Esophagus muscularis mucosa (tissue), 4 donors: ENCODE data around the gene TNN. TPM values are rescaled to one million over a fixed set of nuclear protein-coding genes. Genes with fewer than 3 reads are reported as not detected.

ENCODE experiments used
- DNase-seq: peaks from one replicate; pipeline ENCODE4 v3.0.0-alpha.2; 2017; ENCODE audit errors: extremely low spot score
- H3K27ac ChIP-seq, 4 donors: fragments of 200-600 bp; sonication (generic); replicated peaks in 1 of 4; 1 replicate in 3 of 4; 2 replicates in 1 of 4; pipeline ENCODE4 v1.5.1; 2016 to 2019; ENCODE audit warnings: mild to moderate bottlenecking in 1 of 4
- H3K27me3 ChIP-seq, 4 donors: fragments of 200-600 bp; sonication (generic); one replicate each; pipeline versions ENCODE4 v1.5.1 to v1.6.0; 2016 to 2019
- H3K36me3 ChIP-seq, 4 donors: fragments of 200-600 bp; sonication (generic); one replicate each; pipeline ENCODE4 v1.5.1; 2016 to 2019
- H3K4me1 ChIP-seq, 4 donors: fragments of 200-600 bp; sonication (generic); one replicate each; pipeline ENCODE4 v1.5.1; 2016 to 2019
- H3K4me3 ChIP-seq, 4 donors: fragments of 200-600 bp; sonication (generic); 1 replicate in 2 of 4; 2 replicates in 2 of 4; pipeline ENCODE4 v1.5.1; 2016 to 2019; ENCODE audit warnings: mild to moderate bottlenecking in 4 of 4, moderate library complexity in 1 of 4
- H3K9me3 ChIP-seq, 4 donors: fragments of 200-600 bp; sonication (generic); 1 replicate in 3 of 4; 2 replicates in 1 of 4; pipeline ENCODE4 v1.5.1; 2016 to 2019
- EP300 ChIP-seq: sonication (generic); formaldehyde crosslinking; IDR thresholded peaks from one replicate; pipeline ENCODE4 v1.6.1; 2017; ENCODE audit warnings: antibody characterized with exemption
- POLR2A ChIP-seq: fragments of 450-650 bp; IDR thresholded peaks from one replicate; pipeline ENCODE4 v1.6.1; 2017; ENCODE audit warnings: antibody characterized with exemption, moderate library complexity, mild to moderate bottlenecking, low read depth
- POLR2AphosphoS5 ChIP-seq, 2 donors: sonication (generic); formaldehyde crosslinking; IDR thresholded peaks; one replicate each; pipeline ENCODE4 v1.6.1; 2017; ENCODE audit warnings: antibody characterized with exemption in 2 of 2
- WGBS: methylation state at CpG from one replicate; pipeline ENCODE4 v1.1.5; 2018; 5-methylcytosine and 5-hydroxymethylcytosine counted together
- intact Hi-C: fragments of 100-400 bp; cut with DNase I; formaldehyde crosslinking; loops from one replicate; pipeline ENCODE4 v1.15.1; 2023
- total RNA-seq, 4 donors: library from RNA; depleted of rRNA; stranded (reverse); fragments of >200 nt; gene quantifications; one replicate each; pipeline versions ENCODE4 v1.1.0 to v1.2.1, GENCODE V29; 2016
- TF ChIP-seq, protein P1 (sequence below), 3 experiments: fragments of 200-600 bp in 2 of 3; fragments of 450-650 bp in 1 of 3; sonication (generic) in 2 of 3; IDR thresholded peaks; one replicate each; pipeline ENCODE4 v1.5.1; 2017 to 2019; ENCODE audit warnings: antibody characterized with exemption in 3 of 3, mild to moderate bottlenecking in 2 of 3, moderate library complexity in 1 of 3

Gene TNN
- total RNA-seq, 4 donors from 2014 or later: under 0.01 to 0.45 (median 0.20) TPM

DNA sequence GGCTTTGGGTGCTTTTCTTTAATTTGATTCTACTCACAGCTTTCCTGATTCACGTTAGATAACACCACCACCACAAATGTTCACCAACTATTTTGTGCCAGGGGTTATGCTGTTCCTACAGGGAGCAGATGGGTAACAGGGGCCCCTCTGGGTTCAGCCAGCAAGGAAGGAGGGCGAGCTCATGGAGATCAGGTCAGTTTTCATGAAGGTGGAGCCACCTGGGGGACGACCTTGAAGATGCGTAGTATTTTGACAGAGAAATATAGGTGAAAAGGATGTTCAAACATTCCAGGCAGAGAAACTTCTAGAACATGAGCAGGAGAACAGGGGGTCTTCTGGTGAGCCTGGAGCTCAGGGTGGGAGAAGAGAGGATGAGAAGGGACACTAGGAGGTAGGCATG lies 96.1 kb downstream of the TNN start:
- WGBS: 71% methylated on average over 4 of the region's 4 CpGs
- TF ChIP-seq EP300: no peak
- TF ChIP-seq, protein P1, sequence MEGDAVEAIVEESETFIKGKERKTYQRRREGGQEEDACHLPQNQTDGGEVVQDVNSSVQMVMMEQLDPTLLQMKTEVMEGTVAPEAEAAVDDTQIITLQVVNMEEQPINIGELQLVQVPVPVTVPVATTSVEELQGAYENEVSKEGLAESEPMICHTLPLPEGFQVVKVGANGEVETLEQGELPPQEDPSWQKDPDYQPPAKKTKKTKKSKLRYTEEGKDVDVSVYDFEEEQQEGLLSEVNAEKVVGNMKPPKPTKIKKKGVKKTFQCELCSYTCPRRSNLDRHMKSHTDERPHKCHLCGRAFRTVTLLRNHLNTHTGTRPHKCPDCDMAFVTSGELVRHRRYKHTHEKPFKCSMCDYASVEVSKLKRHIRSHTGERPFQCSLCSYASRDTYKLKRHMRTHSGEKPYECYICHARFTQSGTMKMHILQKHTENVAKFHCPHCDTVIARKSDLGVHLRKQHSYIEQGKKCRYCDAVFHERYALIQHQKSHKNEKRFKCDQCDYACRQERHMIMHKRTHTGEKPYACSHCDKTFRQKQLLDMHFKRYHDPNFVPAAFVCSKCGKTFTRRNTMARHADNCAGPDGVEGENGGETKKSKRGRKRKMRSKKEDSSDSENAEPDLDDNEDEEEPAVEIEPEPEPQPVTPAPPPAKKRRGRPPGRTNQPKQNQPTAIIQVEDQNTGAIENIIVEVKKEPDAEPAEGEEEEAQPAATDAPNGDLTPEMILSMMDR (IDR thresholded peaks at IDR 0.05): no peak
- no peak for TF ChIP-seq POLR2A
- TF ChIP-seq POLR2AphosphoS5 (IDR thresholded peaks at IDR 0.05): no peak
- H3K36me3 ChIP-seq: peaks cover 21 to 92% (median 62%) of the 10 kb centered on the region in 4 donors
- H3K27ac ChIP-seq: no peak overlapping the region
- H3K9me3 ChIP-seq: no peaks in the 10 kb centered on the region
- no peak for DNase-seq
- H3K4me3 ChIP-seq: no peak overlapping the region
- no peaks in the 10 kb centered on the region for H3K27me3 ChIP-seq
- no peaks in the 10 kb centered on the region for H3K4me1 ChIP-seq
- intact Hi-C loops: no loop called here

DNA sequence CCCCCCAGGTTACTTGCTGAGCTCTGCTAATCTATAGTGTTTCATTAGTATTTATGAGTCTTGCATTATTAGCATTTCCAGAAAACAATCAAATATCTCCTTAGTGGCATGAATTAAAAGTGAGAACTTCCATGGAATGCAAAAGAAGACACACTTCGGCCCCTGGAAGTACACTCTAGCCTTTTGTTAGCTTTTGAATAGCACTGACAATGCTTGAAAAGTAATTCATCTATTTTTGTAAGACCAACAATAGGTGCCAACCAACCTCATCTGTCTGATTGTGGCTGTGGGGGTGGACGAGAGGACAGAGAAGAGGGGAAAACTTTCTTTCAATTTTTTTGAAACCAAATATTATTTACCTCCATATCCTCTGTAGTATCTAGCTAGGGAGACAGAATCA lies 97.1 kb downstream of the TNN start:
- Histone ChIP-seq H3K27ac (no peak overlapping the region), H3K36me3 (peaks cover 21 to 86% (median 55%) of the 10 kb centered on the region in 4 donors), H3K9me3 (no peaks in the 10 kb centered on the region), H3K4me3 (no peak overlapping the region), H3K27me3 (no peaks in the 10 kb centered on the region), H3K4me1 (peaks cover 0 to 7% (median under 1%) of the 10 kb centered on the region in 4 donors)
- no peak for TF ChIP-seq POLR2AphosphoS5 (IDR thresholded peaks at IDR 0.05)
- TF ChIP-seq, protein P1 (IDR thresholded peaks at IDR 0.05): no peak
- TF ChIP-seq EP300: no peak
- no peak for TF ChIP-seq POLR2A
- DNase-seq: no peak
- WGBS: 93% methylated on average over 2 of the region's 2 CpGs
- intact Hi-C loops: no loop called here

DNA sequence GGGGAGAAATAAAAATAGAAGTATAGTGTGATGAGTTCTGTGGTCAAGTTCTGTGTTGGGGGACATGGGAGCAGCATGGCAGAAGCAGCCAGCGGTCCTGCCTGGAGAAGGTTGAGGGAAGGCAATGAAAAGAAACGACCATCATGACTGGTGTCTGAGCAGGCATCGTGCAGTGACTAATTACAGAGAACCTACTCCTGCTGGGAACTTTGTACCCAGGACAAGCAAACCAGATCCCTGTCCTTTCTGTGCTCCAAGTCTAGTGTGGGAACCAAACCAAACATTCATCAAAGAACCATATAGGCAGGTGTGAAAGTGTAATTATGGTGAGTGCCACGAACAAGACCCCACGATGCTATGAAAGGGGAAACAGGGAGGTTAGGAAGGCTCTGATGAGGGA lies 99.1 kb downstream of the TNN start:
- no peaks in the 10 kb centered on the region for H3K27me3 ChIP-seq
- H3K9me3 ChIP-seq: no peaks in the 10 kb centered on the region
- 88% methylated on average over 5 of the region's 5 CpGs for WGBS
- DNase-seq: no peak
- intact Hi-C loops: no loop called here
- peaks cover 6 to 12% (median 7%) of the 10 kb centered on the region in 4 donors for H3K4me1 ChIP-seq
- TF ChIP-seq EP300 (no peak), POLR2AphosphoS5 (IDR thresholded peaks at IDR 0.05) (no peak), POLR2A (no peak)
- TF ChIP-seq, protein P1 (IDR thresholded peaks at IDR 0.05): no peak
- peaks cover 16 to 67% (median 41%) of the 10 kb centered on the region in 4 donors for H3K36me3 ChIP-seq
- H3K4me3 ChIP-seq: no peak overlapping the region
- no peak overlapping the region for H3K27ac ChIP-seq

DNA sequence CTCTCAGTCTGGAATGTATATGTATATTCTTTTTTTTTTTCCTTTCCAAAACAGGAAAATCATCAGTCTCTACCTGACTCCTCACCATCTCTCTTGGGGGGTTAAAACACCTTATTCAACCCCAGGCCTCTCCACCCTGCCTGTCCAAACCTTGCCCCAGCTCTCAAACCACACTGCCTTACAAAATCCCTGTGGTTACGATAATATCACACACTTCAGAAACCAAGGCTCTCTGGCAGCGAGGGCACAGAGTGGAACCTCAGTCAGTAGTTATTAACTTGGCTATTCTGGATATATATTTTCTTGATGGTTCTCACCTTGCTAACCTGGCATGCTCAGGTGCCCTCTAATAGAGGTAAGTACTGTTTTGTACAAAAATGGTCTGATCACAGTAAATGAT lies 100.2 kb downstream of the TNN start:
- H3K4me1 ChIP-seq: peaks cover 6 to 12% (median 7%) of the 10 kb centered on the region in 4 donors
- no peaks in the 10 kb centered on the region for H3K9me3 ChIP-seq
- no peak overlapping the region for H3K27ac ChIP-seq
- WGBS: 91% methylated on average over 2 of the region's 2 CpGs
- no peak for TF ChIP-seq POLR2AphosphoS5 (IDR thresholded peaks at IDR 0.05)
- H3K36me3 ChIP-seq: peaks cover 16 to 57% (median 39%) of the 10 kb centered on the region in 4 donors
- intact Hi-C loops: no loop called here
- no peak for DNase-seq
- H3K4me3 ChIP-seq: no peak overlapping the region
- H3K27me3 ChIP-seq: no peaks in the 10 kb centered on the region

DNA sequence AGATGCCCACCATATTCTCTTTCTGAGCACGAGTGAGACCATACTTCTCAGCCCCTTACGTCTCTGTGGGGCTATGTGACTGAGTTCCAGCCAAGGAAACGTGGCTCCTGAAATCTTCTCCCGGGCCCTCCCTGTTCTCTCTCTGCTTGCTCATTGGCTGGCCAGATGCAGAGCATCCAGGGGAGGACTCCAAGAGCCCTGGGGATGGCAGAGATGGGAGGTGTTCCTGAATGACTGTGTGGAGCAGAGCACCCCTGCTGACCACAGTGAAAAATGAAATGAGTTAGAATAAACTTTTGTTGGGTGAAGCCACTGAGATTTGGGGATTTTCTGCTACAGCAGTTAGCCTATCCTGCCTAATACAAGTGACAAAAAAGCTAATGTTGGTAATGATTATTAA lies 101.1 kb downstream of the TNN start:
- H3K36me3 ChIP-seq: peaks cover 16 to 55% (median 40%) of the 10 kb centered on the region in 4 donors
- no peak for DNase-seq

More for the DNA sequence above, 101.1 kb downstream of the TNN start:
- no peak overlapping the region for H3K27ac ChIP-seq
- peaks cover 6 to 12% (median 7%) of the 10 kb centered on the region in 4 donors for H3K4me1 ChIP-seq
- H3K4me3 ChIP-seq: no peak overlapping the region
- no peaks in the 10 kb centered on the region for H3K9me3 ChIP-seq
- TF ChIP-seq, protein P1 (IDR thresholded peaks at IDR 0.05): no peak
- TF ChIP-seq POLR2A: no peak
- no peak for TF ChIP-seq POLR2AphosphoS5 (IDR thresholded peaks at IDR 0.05)
- no peak for TF ChIP-seq EP300
- no peaks in the 10 kb centered on the region for H3K27me3 ChIP-seq
- 89% methylated on average over 4 of the region's 4 CpGs for WGBS
- intact Hi-C loops: no loop called here
